GM23248 (cell line): ENCODE measurements around the gene KRTAP5-7.

Experiments
- EZH2 ChIP-seq: fragments of 200-600 bp; sonication (generic); IDR thresholded peaks from 2 replicates; pipeline ENCODE4 v1.6.1; 2018; ENCODE audit warnings: antibody characterized with exemption, mild to moderate bottlenecking; ENCODE audit not compliant: insufficient read depth, poor library complexity, severe bottlenecking
- EZH2phosphoT487 ChIP-seq: fragments of 200-600 bp; sonication (generic); IDR thresholded peaks from 2 replicates; pipeline ENCODE4 v1.6.1; 2018; ENCODE audit warnings: antibody characterized with exemption, moderate library complexity, mild to moderate bottlenecking, low read depth; ENCODE audit not compliant: insufficient read depth

- TF ChIP-seq EZH2 (no peak), EZH2phosphoT487 (no peak)
These were observed 45.7 kb upstream of the KRTAP5-7 start for GRCh38 chr11:71481101-71481960.
